Lung (tissue), 12 donors: Measurements from ENCODE around the gene CDH6. TPM values are rescaled to one million over a fixed set of nuclear protein-coding genes. Genes with fewer than 3 reads are reported as not detected.

Experiments
- ATAC-seq: fragments of 200-7000 bp; cut with Tn5 transposase; one replicate; pipeline ENCODE4 v1.9.1; 2020; ENCODE audit warnings: moderate number of reproducible peaks; ENCODE audit not compliant: insufficient read depth, low FRiP score
- DNase-seq, 3 donors: peaks; one replicate each; pipeline ENCODE4 v3.0.0-alpha.2; 2013 to 2017
- H3K27ac ChIP-seq, 2 donors: one replicate each; pipeline ENCODE4 v1.5.1; 2013; ENCODE audit warnings: mild to moderate bottlenecking in 2 of 2, moderate library complexity in 2 of 2, control low read depth in 1 of 2, inconsistent platforms in 1 of 2, low read depth in 1 of 2, low read length in 1 of 2
- H3K27me3 ChIP-seq, 3 donors: one replicate each; pipeline ENCODE4 v1.5.1; 2013; ENCODE audit warnings: low read length in 2 of 3; ENCODE audit not compliant: control insufficient read depth in 3 of 3, insufficient read depth in 3 of 3
- H3K36me3 ChIP-seq, 4 donors: one replicate each; pipeline ENCODE4 v1.5.1; 2013; ENCODE audit warnings: low read length in 4 of 4, mild to moderate bottlenecking in 1 of 4, moderate library complexity in 1 of 4; ENCODE audit not compliant: control insufficient read depth in 4 of 4, insufficient read depth in 4 of 4
- H3K4me1 ChIP-seq, 5 donors: one replicate each; pipeline ENCODE4 v1.5.1; 2013; ENCODE audit warnings: low read length in 5 of 5, mild to moderate bottlenecking in 2 of 5, moderate library complexity in 1 of 5; ENCODE audit not compliant: control insufficient read depth in 5 of 5, insufficient read depth in 5 of 5
- H3K4me3 ChIP-seq: one replicate; pipeline ENCODE4 v1.5.1; 2013; ENCODE audit warnings: mild to moderate bottlenecking, control low read depth, moderate library complexity
- H3K9ac ChIP-seq, 2 donors: one replicate each; pipeline ENCODE4 v1.5.1; 2013; ENCODE audit warnings: low read length in 2 of 2, control low read depth in 1 of 2; ENCODE audit not compliant: insufficient read depth in 1 of 2
- H3K9me3 ChIP-seq, 4 donors: one replicate each; pipeline ENCODE4 v1.5.1; 2013; ENCODE audit warnings: low read length in 3 of 4, mild to moderate bottlenecking in 1 of 4, moderate library complexity in 1 of 4; ENCODE audit not compliant: control insufficient read depth in 4 of 4, insufficient read depth in 3 of 4
- CTCF ChIP-seq: IDR thresholded peaks from 2 replicates; pipeline ENCODE4 v1.5.1; 2012; ENCODE audit warnings: mild to moderate bottlenecking; ENCODE audit errors: control extremely low read depth, extremely low read depth
- WGBS, 2 donors: extraction: QIAGEN DNeasy Blood & Tissue Kit; methylation state at CpG; one replicate each; pipeline ENCODE4 v1.1.7; 2013; 5-methylcytosine and 5-hydroxymethylcytosine counted together
- polyA plus RNA-seq, 2 donors: library from polyadenylated mRNA; stranded (reverse); fragments of 200-250 nt; gene quantifications; one replicate each; pipeline ENCODE4 v1.2.1, GENCODE V29; 2013
- total RNA-seq, 2 donors: library from RNA; depleted of rRNA in 1 of 2; stranded (reverse); fragments of >200 nt in 1 of 2; gene quantifications; one replicate each; pipeline ENCODE4 v1.2.1, GENCODE V29; 2014 to 2021
- donor health status: control.
- donor health status: control.
- donor health status: Bipolar disorder and iron deficiency.
- donor health status: healthy.
- donor health status: DM: yes; HTN: yes; CAD: no.

CDH6 gene
- total and polyA plus RNA-seq, 4 donors: 2.0 to 20.8 (median 2.6) TPM

- peak overlapping the region; percentile 28 for H3K4me3 ChIP-seq
- no peak for ATAC-seq
- H3K27me3 ChIP-seq: peaks cover 0 to 56% (median 32%) of the 10 kb centered on the region in 3 donors
- peaks cover 0 to 15% (median 0%) of the 10 kb centered on the region in 5 donors for H3K4me1 ChIP-seq
- H3K9ac ChIP-seq: peak overlapping the region in 1 of 2 donors; percentile 39
- TF ChIP-seq CTCF: no peak
- no peak for DNase-seq
- H3K9me3 ChIP-seq: no peaks in the 10 kb centered on the region
- peak overlapping the region in 1 of 2 donors; percentile 54 for H3K27ac ChIP-seq
- WGBS, 2 donors: 3 to 5% methylated on average over 15 of the region's 15 CpGs
- no peaks in the 10 kb centered on the region for H3K36me3 ChIP-seq
These were observed 955 bp downstream of the CDH6 start for GRCh38 chr5:31194468-31194813.

GRCh38 chr5:31194892-31195555, 1.5 kb downstream of the CDH6 start:
- Histone ChIP-seq H3K27me3 (peaks cover 0 to 56% (median 32%) of the 10 kb centered on the region in 3 donors), H3K27ac (no peak overlapping the region), H3K4me3 (peak overlapping the region; percentile 28), H3K9me3 (no peaks in the 10 kb centered on the region), H3K36me3 (no peaks in the 10 kb centered on the region), H3K9ac (peak overlapping the region in 1 of 2 donors; percentile 39), H3K4me1 (peaks cover 0 to 15% (median 0%) of the 10 kb centered on the region in 5 donors)
- DNase-seq (no peak), ATAC-seq (no peak)
- 23 to 43% methylated on average over 5 of the region's 5 CpGs for WGBS, 2 donors
- no peak for TF ChIP-seq CTCF

- H3K4me3 ChIP-seq: no peak overlapping the region
- TF ChIP-seq CTCF: no peak
- ATAC-seq (no peak), DNase-seq (peak in 2 of 3 donors; percentile 39 to 71)
- H3K9ac ChIP-seq: no peak overlapping the region
- H3K9me3 ChIP-seq: peaks cover 0 to 1% (median 0%) of the 10 kb centered on the region in 4 donors
- H3K36me3 ChIP-seq: no peaks in the 10 kb centered on the region
- H3K27ac ChIP-seq: no peak overlapping the region
- H3K27me3 ChIP-seq: peaks cover 0 to 56% (median 32%) of the 10 kb centered on the region in 3 donors
- H3K4me1 ChIP-seq: peaks cover 0 to 15% (median 0%) of the 10 kb centered on the region in 5 donors
- 37 to 43% methylated on average over 2 of the region's 2 CpGs for WGBS, 2 donors
These were observed 2.8 kb downstream of the CDH6 start for GRCh38 chr5:31196309-31196708.
